Testis (tissue), 3 donors: ENCODE results near the gene TNN. TPM values are rescaled to one million over a fixed set of nuclear protein-coding genes. Genes with fewer than 3 reads are reported as not detected.

Source experiments
- DNase-seq: peaks from one replicate; pipeline ENCODE4 v3.0.0-alpha.2; 2019
- H3K27ac ChIP-seq, 2 donors: fragments of 200-600 bp; sonication (generic); one replicate each; pipeline ENCODE4 v1.5.1; 2019
- H3K27me3 ChIP-seq: fragments of 200-600 bp; sonication (generic); one replicate; pipeline ENCODE4 v1.5.1; 2019
- H3K36me3 ChIP-seq: fragments of 200-600 bp; sonication (generic); one replicate; pipeline ENCODE4 v1.5.1; 2017; ENCODE audit warnings: low read depth; ENCODE audit errors: missing control alignments
- H3K4me1 ChIP-seq: fragments of 200-600 bp; sonication (generic); one replicate; pipeline ENCODE4 v1.5.1; 2019
- H3K4me3 ChIP-seq, 2 donors: fragments of 200-600 bp; sonication (generic); one replicate each; pipeline ENCODE4 v1.5.1; 2017 to 2019
- H3K9me3 ChIP-seq: fragments of 200-600 bp; sonication (generic); one replicate; pipeline ENCODE4 v1.5.1; 2017
- POLR2A ChIP-seq: fragments of 450-650 bp; IDR thresholded peaks from one replicate; pipeline ENCODE4 v1.6.1; 2017; ENCODE audit warnings: antibody characterized with exemption, mild to moderate bottlenecking, moderate library complexity
- WGBS, 2 donors: methylation state at CpG; one replicate each; pipeline ENCODE4 v1.1.5; 2018; 5-methylcytosine and 5-hydroxymethylcytosine counted together
- intact Hi-C: fragments of 100-400 bp; cut with DNase I; formaldehyde crosslinking; loops from one replicate; pipeline ENCODE4 v1.15.1; 2023; ENCODE audit warnings: low total_unique reads
- polyA plus RNA-seq: library from polyadenylated mRNA; stranded (reverse); fragments of 350-450 nt; fragmentation: Illumina TruSeq; extraction: RNeasy Lipid Tissue Mini Kit (QIAGEN cat#74804); gene quantifications from one replicate; pipeline ENCODE4 v1.2.3, GENCODE V29; 2014; ENCODE audit warnings: low read depth, low replicate concordance; ENCODE audit not compliant: insufficient read depth
- total RNA-seq, 2 donors: library from RNA; depleted of rRNA; stranded (reverse); fragments of >200 nt; gene quantifications; one replicate each; pipeline ENCODE4 v1.2.3, GENCODE V29; 2016
- TF ChIP-seq, protein P1 (sequence below), 3 experiments: fragments of 450-650 bp in 2 of 3; fragments of 200-600 bp in 1 of 3; sonication (generic) in 1 of 3; IDR thresholded peaks; one replicate each; pipeline ENCODE4 v1.5.1; 2016 to 2019; ENCODE audit warnings: antibody characterized with exemption in 3 of 3, mild to moderate bottlenecking in 2 of 3, moderate library complexity in 1 of 3

TNN gene
- total and polyA plus RNA-seq, 3 donors from 2014 or later: 0.16 to 0.37 (median 0.22) TPM

DNA sequence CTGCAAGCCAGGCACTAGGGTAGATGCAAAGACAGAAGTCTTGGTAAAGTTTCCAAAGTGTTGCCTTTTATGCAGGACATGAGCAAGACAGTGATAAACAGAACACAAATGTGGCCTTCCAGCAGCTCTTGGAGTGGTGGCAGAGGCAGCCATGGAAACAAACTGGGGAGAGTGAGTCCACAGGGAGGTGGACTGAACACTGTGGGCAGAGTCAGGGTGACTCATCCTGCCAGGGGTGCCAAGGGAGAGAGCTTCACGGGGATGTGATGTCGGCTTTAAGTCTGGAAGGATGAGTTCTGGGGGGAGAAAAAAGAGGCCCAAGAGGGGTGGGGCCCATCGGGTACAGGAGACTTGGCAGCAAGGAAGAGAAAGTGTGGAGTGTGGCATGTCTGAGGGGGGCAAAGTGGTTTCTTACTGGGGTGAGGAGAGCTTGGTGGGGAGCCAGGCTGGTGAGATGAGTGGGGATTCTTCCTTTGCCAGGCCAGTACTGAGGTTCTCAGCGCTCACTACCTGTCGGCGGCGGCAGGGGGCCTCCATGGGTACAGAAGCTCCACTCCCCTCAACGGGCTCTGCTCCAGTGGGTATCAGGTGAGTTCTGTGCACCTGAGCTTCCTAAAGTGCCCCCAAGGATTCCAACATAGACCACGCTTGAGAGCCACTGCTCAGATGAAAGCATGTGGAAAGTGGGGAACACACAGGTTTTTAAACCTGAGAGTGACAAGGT is 83.1 kb downstream of the TNN start:
- Histone ChIP-seq H3K4me1 (peaks cover 3% of the 10 kb centered on the region), H3K4me3 (no peak overlapping the region), H3K36me3 (no peaks in the 10 kb centered on the region), H3K27ac (no peak overlapping the region), H3K27me3 (no peaks in the 10 kb centered on the region), H3K9me3 (no peaks in the 10 kb centered on the region)
- DNase-seq: no peak
- TF ChIP-seq, protein P1, sequence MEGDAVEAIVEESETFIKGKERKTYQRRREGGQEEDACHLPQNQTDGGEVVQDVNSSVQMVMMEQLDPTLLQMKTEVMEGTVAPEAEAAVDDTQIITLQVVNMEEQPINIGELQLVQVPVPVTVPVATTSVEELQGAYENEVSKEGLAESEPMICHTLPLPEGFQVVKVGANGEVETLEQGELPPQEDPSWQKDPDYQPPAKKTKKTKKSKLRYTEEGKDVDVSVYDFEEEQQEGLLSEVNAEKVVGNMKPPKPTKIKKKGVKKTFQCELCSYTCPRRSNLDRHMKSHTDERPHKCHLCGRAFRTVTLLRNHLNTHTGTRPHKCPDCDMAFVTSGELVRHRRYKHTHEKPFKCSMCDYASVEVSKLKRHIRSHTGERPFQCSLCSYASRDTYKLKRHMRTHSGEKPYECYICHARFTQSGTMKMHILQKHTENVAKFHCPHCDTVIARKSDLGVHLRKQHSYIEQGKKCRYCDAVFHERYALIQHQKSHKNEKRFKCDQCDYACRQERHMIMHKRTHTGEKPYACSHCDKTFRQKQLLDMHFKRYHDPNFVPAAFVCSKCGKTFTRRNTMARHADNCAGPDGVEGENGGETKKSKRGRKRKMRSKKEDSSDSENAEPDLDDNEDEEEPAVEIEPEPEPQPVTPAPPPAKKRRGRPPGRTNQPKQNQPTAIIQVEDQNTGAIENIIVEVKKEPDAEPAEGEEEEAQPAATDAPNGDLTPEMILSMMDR (IDR thresholded peaks at IDR 0.05): no peak
- no peak for TF ChIP-seq POLR2A
- WGBS, 2 donors: 73 to 89% methylated on average over 8 to 9 of the region's 9 CpGs
- intact Hi-C loops: loop anchor here (5.0 kb wide), 1 partner anchor 172 kb away; no protein-coding TSS in a partner anchor

DNA sequence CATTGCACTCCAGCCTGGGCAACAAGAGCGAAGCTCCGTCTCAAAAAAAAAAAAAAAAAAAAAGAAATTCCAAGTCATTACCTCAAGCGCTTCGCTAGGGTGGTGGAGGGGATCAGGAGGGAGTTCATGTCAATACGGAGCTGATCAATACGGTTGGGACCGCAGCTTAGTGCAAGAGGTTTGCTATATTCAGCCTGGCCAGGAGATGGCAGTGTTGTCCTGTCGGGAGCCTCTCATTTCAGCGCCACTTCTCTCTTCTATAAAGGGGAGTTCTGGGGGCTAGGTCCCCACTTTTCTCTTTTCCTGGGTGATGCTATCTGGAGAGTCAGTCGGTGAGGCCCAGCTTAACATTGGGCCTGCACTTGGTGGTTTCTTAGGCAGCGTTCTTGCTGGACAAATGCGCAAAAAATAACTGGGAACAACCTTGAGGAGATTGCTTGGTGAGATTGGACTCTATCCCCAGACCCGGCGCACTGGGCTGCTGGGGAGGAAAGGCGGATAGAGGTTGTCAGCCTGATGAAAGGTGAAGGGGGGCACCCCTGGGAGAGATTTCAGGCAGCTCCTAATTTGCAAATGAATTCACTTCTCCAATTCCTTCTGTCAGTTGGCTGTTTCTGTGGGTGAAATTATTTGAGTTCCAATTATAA is 84.5 kb downstream of the TNN start:
- intact Hi-C loops: loop anchor here (5.0 kb wide), 1 partner anchor 170 kb away; no protein-coding TSS in a partner anchor
- no peak overlapping the region for H3K27ac ChIP-seq
- peak; percentile 76 for DNase-seq
- TF ChIP-seq, protein P1 (IDR thresholded peaks at IDR 0.05): peak; percentile 65 to 88 (median 85)
- no peak for TF ChIP-seq POLR2A
- no peaks in the 10 kb centered on the region for H3K9me3 ChIP-seq
- peaks cover 3% of the 10 kb centered on the region for H3K4me1 ChIP-seq
- H3K4me3 ChIP-seq: no peak overlapping the region
- H3K27me3 ChIP-seq: no peaks in the 10 kb centered on the region
- 4% methylated on average over 14 to 15 of the region's 15 CpGs for WGBS, 2 donors
- no peaks in the 10 kb centered on the region for H3K36me3 ChIP-seq

DNA sequence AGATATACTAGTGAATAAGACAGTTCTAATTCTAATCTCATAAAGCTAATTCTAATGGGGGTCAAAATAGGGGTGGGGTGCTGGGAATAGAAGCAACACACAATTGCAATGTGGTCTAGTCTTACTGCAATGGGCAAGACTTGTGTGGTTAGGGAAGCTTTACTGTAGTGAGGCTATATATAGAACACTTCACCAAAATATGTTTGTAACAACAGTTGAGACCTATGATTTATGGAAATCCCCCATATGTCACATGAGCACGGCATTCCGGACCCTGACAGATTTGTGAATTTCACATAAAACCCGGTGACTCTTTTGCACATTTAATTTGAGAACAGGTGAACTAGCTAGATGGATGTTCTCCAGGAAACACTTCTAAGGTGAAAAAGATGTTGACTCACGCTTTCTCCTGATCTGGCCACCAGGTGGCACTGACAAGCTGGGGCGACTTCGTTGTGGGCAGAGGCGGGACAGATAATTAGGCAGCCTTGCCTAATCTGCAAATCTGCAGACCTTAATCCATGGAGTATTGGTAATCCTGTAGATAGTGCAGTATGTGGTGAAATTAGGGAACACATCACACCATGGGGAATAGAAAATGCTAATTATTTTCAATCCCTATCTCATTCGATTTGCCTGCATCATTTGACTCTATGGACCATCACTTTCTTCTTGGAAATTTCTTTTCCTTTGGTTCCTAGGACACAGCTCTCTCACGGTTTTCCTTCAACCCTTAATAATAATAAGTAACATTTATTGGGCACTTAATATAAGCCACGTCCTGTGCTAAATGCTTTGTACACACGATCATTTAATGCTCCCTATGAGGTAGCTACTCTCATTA is 87.2 kb downstream of the TNN start:
- 20 to 25% methylated on average over 11 of the region's 11 CpGs for WGBS, 2 donors
- no peaks in the 10 kb centered on the region for H3K36me3 ChIP-seq
- H3K27me3 ChIP-seq: no peaks in the 10 kb centered on the region
- peaks cover 3% of the 10 kb centered on the region for H3K4me1 ChIP-seq
- no peak for TF ChIP-seq POLR2A
- TF ChIP-seq, protein P1 (IDR thresholded peaks at IDR 0.05): peak; percentile 88 to 95 (median 88)
- no peak overlapping the region for H3K27ac ChIP-seq
- intact Hi-C loops: loop anchor here (5.0 kb wide), 1 partner anchor 167 kb away; no protein-coding TSS in a partner anchor
- peak; percentile 76 for DNase-seq
- no peaks in the 10 kb centered on the region for H3K9me3 ChIP-seq
- no peak overlapping the region for H3K4me3 ChIP-seq

DNA sequence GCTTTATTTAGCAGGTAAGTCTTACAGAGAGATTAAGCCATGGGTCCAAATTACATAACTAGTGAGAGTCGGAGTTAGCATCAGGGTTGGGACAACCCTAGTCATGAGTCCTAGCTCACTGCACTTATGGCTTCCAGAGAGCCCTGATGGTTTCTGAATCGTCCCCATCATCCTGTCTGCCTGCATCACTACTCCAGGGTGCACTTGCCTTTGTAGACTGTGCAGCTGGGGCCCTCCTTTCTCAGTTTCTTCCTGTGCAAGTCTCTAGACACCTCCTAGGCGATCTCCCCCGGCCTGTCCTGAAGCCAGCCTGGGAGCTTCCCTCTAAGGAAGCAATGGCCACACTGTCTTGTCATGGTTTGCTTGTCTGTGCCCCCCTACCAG is 87.8 kb downstream of the TNN start:
- DNase-seq: no peak
- Histone ChIP-seq H3K27me3 (no peaks in the 10 kb centered on the region), H3K9me3 (no peaks in the 10 kb centered on the region), H3K4me3 (no peak overlapping the region), H3K36me3 (no peaks in the 10 kb centered on the region), H3K4me1 (peaks cover 3% of the 10 kb centered on the region), H3K27ac (no peak overlapping the region)
- 69 to 72% methylated on average over 4 of the region's 4 CpGs for WGBS, 2 donors
- TF ChIP-seq POLR2A: no peak
- TF ChIP-seq, protein P1 (IDR thresholded peaks at IDR 0.05): no peak
- intact Hi-C loops: no loop called here
